K562 (cell line): ENCODE results near the gene SECISBP2. TPM values are rescaled to one million over a fixed set of nuclear protein-coding genes. Genes with fewer than 3 reads are reported as not detected.

Experiments
- CREM ChIP-seq: IDR thresholded peaks from 2 replicates; pipeline ENCODE4 v1.6.1; 2014; ENCODE audit warnings: antibody characterized with exemption, low read depth
- HSF4 ChIP-seq: fragments of 250-450 bp; sonication (Bioruptor Pico); IDR thresholded peaks from 2 replicates; pipeline ENCODE4 v2.1.2; 2022; ENCODE audit warnings: mild to moderate bottlenecking, moderate library complexity, borderline replicate concordance
- KAT7 ChIP-seq: sonication (generic); formaldehyde crosslinking; IDR thresholded peaks from 2 replicates; pipeline ENCODE4 v1.8.0; 2022; ENCODE audit warnings: missing genetic modification reagents, mild to moderate bottlenecking, borderline replicate concordance
- MEIS2 ChIP-seq: fragments of 450-650 bp; IDR thresholded peaks from 2 replicates; pipeline ENCODE4 v1.6.1; 2014; ENCODE audit warnings: mild to moderate bottlenecking; ENCODE audit not compliant: partially characterized antibody
- TRIM28 ChIP-seq: fragments of 450-650 bp; IDR thresholded peaks from 2 replicates; pipeline ENCODE4 v1.6.1; 2017
- ZNF589 ChIP-seq: fragments of 200-800 bp; sonication (Bioruptor generic); IDR thresholded peaks from 2 replicates; pipeline ENCODE4 v1.6.1; 2016; ENCODE audit warnings: low read depth, missing genetic modification characterization, missing compliant biosample characterization
- polyA plus RNA-seq, 8 experiments: library from polyadenylated mRNA; depleted of rRNA in 4 of 8; stranded (reverse) in 5 of 8; unstranded in 3 of 8; fragments of >200 nt; fragmentation: Nextera tagmentation in 2 of 8; fragmentation: Illumina TruSeq in 1 of 8; extraction: Ambion mirVana in 2 of 8; extraction: Trizol in 1 of 8; gene quantifications; 2 replicates each; pipeline versions ENCODE4 v1.2.1 to v1.2.3, GENCODE V29; 2011 to 2014; ENCODE audit warnings: inconsistent platforms in 1 of 8, missing spikeins in 1 of 8
- total RNA-seq, 7 experiments: library from RNA; depleted of rRNA in 6 of 7; stranded (reverse); fragments of >200 nt in 6 of 7; fragmentation: Illumina TruSeq in 2 of 7; extraction: Trizol in 2 of 7; gene quantifications; 2 replicates each; pipeline versions ENCODE4 v1.2.1 to v1.2.3, GENCODE V29; 2011 to 2021; ENCODE audit warnings: low replicate concordance in 1 of 7
- TF ChIP-seq, protein P1 (sequence below): fragments of 450-650 bp; formaldehyde crosslinking; IDR thresholded peaks from 2 replicates; pipeline ENCODE4 v1.4.0; 2020; ENCODE audit warnings: mild to moderate bottlenecking
- TF ChIP-seq, protein P2 (sequence below): sonication (generic); formaldehyde crosslinking; IDR thresholded peaks from 2 replicates; pipeline ENCODE4 v1.8.0; 2023; ENCODE audit warnings: mild to moderate bottlenecking, missing genetic modification reagents
- TF ChIP-seq, protein P3 (sequence below): fragments of 200-800 bp; sonication (Bioruptor generic); IDR thresholded peaks from 2 replicates; pipeline ENCODE4 v1.6.1; 2017; ENCODE audit warnings: missing genetic modification characterization, missing compliant biosample characterization
- TF ChIP-seq, protein P4 (sequence below): fragments of 250-450 bp; sonication (Bioruptor Pico); IDR thresholded peaks from 2 replicates; pipeline ENCODE4 v1.4.0; 2020

Gene SECISBP2
- total and polyA plus RNA-seq, 9 of the 15 experiments (the other 6 are each of a cell fraction or from before 2014, with no cell fraction given), result 3.2 to 41.6 (median 26.1) TPM

DNA sequence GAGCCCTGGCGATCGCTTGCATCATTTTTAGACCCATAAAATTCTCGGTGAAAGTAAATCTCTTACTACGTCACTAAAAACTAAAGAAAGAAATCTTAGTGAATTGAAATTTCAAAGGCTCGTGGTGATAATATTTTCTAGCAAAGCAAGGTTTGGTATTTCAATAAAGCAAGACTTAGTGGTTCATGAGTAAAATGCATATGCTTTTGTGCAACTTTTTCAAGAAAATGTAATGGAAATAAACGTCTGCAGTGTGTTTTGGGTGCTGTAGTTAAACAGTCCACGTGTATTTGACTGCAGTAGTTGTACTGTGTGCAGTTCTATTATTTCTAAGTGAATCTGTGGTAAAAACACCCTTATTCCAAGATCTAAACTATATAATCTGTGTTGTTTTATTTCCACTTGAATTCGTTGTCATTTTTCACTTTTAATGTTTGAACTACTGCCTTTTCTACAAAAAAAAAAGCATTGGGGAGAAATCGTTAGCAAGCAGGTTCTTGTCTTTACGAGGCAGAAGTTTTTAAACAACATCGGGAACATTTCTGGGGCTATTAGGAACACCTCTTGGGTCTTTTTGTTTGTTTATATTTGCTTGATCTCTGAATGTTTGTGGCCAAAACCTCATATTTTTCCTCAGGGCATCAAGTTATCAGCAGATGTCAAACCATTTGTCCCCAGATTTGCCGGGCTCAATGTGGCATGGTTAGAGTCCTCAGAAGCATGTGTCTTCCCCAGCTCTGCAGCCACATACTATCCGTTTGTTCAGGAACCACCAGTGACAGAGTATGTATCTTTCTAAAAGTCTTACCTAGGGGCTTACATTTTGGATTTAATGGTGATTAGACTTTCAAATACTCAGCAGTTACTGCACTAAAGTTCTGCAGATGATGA lies 960 bp downstream of the SECISBP2 start (continued):
- TF ChIP-seq HSF4 (CRISPR knock-in tag) (no peak), MEIS2 (no peak), TRIM28 (no peak), CREM (no peak), ZNF589 (CRISPR knock-in tag) (0 out of 2 replicates have a peak, but pooled peaks have one; percentile 43), KAT7 (CRISPR knock-in tag) (no peak)
- TF ChIP-seq, protein P1, sequence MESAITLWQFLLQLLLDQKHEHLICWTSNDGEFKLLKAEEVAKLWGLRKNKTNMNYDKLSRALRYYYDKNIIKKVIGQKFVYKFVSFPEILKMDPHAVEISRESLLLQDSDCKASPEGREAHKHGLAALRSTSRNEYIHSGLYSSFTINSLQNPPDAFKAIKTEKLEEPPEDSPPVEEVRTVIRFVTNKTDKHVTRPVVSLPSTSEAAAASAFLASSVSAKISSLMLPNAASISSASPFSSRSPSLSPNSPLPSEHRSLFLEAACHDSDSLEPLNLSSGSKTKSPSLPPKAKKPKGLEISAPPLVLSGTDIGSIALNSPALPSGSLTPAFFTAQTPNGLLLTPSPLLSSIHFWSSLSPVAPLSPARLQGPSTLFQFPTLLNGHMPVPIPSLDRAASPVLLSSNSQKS (CRISPR knock-in tag), result no peak
- TF ChIP-seq, protein P2, sequence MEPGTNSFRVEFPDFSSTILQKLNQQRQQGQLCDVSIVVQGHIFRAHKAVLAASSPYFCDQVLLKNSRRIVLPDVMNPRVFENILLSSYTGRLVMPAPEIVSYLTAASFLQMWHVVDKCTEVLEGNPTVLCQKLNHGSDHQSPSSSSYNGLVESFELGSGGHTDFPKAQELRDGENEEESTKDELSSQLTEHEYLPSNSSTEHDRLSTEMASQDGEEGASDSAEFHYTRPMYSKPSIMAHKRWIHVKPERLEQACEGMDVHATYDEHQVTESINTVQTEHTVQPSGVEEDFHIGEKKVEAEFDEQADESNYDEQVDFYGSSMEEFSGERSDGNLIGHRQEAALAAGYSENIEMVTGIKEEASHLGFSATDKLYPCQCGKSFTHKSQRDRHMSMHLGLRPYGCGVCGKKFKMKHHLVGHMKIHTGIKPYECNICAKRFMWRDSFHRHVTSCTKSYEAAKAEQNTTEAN (CRISPR knock-in tag), result no peak
- TF ChIP-seq, protein P3, sequence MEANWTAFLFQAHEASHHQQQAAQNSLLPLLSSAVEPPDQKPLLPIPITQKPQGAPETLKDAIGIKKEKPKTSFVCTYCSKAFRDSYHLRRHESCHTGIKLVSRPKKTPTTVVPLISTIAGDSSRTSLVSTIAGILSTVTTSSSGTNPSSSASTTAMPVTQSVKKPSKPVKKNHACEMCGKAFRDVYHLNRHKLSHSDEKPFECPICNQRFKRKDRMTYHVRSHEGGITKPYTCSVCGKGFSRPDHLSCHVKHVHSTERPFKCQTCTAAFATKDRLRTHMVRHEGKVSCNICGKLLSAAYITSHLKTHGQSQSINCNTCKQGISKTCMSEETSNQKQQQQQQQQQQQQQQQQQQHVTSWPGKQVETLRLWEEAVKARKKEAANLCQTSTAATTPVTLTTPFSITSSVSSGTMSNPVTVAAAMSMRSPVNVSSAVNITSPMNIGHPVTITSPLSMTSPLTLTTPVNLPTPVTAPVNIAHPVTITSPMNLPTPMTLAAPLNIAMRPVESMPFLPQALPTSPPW (CRISPR knock-in tag), result no peak
- TF ChIP-seq, protein P4, sequence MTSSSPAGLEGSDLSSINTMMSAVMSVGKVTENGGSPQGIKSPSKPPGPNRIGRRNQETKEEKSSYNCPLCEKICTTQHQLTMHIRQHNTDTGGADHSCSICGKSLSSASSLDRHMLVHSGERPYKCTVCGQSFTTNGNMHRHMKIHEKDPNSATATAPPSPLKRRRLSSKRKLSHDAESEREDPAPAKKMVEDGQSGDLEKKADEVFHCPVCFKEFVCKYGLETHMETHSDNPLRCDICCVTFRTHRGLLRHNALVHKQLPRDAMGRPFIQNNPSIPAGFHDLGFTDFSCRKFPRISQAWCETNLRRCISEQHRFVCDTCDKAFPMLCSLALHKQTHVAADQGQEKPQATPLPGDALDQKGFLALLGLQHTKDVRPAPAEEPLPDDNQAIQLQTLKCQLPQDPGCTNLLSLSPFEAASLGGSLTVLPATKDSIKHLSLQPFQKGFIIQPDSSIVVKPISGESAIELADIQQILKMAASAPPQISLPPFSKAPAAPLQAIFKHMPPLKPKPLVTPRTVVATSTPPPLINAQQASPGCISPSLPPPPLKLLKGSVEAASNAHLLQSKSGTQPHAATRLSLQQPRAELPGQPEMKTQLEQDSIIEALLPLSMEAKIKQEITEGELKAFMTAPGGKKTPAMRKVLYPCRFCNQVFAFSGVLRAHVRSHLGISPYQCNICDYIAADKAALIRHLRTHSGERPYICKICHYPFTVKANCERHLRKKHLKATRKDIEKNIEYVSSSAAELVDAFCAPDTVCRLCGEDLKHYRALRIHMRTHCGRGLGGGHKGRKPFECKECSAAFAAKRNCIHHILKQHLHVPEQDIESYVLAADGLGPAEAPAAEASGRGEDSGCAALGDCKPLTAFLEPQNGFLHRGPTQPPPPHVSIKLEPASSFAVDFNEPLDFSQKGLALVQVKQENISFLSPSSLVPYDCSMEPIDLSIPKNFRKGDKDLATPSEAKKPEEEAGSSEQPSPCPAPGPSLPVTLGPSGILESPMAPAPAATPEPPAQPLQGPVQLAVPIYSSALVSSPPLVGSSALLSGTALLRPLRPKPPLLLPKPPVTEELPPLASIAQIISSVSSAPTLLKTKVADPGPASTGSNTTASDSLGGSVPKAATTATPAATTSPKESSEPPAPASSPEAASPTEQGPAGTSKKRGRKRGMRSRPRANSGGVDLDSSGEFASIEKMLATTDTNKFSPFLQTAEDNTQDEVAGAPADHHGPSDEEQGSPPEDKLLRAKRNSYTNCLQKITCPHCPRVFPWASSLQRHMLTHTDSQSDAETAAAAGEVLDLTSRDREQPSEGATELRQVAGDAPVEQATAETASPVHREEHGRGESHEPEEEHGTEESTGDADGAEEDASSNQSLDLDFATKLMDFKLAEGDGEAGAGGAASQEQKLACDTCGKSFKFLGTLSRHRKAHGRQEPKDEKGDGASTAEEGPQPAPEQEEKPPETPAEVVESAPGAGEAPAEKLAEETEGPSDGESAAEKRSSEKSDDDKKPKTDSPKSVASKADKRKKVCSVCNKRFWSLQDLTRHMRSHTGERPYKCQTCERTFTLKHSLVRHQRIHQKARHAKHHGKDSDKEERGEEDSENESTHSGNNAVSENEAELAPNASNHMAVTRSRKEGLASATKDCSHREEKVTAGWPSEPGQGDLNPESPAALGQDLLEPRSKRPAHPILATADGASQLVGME (CRISPR knock-in tag), result no peak
